ENCODE data around the gene MYCN.
"Not testable (repeated sequence)": the region's sequence is repeated elsewhere in the genome, so short reads cannot be mapped to it uniquely, and the experiment has no call there.

Gene MYCN

DNA sequence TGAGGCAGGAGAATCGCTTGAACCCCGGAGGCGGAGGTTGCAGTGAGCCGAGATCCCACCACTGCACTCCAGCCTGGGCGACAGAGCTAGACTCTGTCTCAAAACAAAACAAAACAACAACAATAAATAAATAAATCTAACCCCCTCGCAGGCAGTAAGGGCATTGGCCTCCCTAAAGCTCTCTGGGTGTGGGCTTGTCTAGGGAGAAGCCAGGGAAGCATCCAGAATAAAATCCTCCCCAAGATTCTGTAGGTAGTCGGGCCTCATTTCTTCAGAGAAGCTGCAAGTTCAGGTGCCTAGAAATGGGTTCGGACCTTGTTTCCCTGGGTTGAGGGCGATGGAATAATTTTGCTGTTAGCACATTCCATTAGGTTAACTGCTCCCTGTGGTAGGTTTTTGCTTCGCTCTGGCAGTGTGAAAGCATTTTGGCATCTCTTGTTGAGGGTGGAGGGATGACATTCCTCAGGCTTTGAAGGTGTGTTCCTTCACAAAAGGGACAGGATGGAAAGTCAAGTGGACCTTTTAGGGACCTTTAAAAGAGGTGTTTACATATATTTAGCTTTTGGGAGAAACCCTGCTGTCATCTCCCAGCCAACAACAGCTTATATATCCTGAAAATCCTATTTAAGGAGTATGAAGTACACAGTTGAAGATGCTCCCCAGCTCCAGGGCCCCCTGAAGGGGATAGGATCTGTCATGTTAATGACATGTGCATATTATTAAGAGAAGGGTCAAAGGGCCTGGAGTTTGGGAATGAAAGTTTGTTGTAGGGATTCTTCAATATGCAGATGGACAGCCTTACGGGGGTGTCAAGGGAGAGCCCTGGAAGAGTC is 17.7 kb downstream of the MYCN start:
- DNase-seq (ENCODE audit: low spot score): no peak

DNA sequence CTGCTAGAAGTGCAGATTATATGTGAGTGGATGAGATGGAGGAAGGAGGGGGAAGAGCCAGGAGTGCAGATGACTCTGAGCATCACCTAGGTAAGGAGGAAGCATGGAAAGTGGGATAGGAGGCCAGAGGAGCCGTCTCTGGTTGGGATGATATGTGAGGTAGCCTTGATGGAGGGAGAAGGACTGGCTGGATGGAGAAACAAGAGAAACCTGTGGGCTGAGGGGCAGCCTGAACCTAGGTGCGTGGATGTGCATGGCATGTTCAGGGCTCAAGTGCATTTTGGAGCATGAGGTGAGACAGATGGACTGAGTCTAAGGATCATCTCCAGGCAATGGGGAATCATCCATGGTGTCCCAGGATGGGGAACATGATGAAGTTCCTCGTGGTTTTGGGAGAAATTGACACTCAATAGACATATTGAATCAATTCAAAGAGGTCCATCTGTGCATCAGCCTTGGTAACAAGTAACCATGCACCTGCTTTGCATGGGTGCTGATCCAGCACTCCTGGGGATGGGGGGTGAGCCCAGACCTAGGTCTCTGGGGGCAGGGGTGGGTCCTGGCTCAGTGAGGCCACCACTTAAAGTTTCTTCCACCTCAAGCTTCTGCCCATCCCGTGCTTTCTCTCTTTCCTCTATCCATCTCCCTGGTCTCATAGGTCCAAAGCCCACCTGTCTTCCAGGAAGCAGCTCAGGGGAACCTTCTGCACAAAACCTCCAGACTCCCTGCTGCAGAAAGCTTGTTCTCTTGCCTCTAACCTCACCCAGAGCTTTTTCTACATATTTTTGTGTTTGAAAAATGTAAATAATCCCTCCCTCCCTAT is 19.2 kb downstream of the MYCN start:
- no peak for DNase-seq (ENCODE audit: low spot score)

DNA sequence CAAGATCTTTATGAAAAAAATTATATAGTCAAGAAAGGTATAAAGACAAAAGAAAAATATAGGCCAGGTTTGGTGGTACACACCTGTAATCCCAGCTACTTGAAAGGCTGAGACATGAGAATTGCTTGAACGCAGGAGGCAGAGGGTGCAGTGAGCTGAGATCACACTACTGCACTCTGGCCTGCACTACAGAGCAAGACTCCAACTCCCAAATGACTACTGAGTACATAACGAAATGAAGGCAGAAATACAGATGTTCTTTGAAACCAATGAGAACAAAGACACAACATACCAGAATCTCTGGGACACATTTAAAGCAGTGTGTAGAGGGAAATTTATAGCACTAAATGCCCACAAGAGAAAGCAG is 19.8 kb downstream of the MYCN start:
- not testable (repeated sequence) for DNase-seq (ENCODE audit: low spot score)

DNA sequence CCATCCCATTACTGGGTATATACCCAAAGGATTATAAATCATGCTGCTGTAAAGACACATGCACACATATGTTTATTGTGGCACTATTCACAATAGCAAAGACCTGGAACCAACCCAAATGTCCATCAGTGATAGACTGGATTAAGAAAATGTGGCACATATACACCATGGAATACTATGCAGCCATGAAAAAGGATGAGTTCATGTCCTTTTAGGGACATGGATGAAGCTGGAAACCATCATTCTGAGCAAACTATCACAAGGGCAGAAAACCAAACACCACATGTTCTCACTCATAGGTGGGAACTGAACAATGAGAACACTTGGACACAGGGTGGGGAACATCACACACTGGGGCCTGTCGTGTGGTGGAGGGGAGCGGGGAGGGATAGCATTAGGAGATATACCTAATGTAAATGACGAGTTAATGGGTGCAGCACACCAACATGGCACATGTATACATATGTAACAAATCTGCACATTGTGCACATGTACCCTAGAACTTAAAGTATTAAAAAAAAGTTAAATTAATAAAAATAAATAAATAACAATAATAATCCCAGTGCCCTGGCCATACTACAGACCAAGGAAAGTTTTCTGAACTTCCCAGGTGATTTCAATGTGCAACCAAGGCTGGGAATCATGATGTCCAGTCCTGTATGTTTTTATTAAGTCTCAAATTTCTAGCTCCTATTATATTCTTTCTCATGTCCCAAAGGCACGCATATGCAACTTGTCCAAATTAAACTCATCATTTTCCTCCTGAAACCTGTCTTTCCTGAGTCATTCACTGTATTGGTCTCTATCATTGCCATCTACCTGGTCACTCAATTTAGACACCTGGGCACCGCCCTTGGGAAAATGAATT is 23.0 kb downstream of the MYCN start:
- not testable (repeated sequence) for DNase-seq (ENCODE audit: low spot score)

DNA sequence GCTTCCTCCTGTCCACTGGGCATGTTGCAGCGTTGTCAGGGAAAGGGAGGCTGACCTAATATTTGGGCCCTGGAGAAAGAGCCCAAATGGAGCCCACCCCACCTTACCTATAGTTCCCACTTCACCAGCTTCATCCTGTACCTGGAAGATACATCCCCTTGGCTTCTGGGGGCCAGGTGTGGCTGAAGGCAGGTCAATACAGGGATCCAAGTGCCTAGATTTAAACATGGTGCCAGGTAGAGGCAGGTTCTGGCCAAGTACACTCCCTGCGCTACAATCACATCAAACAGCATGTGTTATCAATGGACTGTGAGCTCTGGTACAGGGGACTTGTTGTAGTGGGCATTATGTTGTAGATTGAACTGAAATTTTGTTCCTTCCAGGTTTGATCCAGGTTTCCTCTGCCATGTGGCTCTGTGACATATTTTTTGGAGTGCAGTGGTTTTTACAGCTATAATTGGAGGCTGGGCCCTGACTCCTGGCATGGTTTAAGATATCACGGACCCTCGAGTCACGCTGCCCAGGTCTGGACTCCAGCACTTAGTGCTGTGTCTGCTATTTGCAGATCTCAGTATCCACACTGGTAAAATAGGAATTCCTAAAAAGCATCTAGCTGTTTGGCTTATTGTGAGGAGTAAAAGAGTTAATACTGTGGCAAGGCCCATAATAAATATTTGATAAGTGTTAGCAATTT is 23.8 kb downstream of the MYCN start:
- DNase-seq (ENCODE audit: low spot score): no peak

DNA sequence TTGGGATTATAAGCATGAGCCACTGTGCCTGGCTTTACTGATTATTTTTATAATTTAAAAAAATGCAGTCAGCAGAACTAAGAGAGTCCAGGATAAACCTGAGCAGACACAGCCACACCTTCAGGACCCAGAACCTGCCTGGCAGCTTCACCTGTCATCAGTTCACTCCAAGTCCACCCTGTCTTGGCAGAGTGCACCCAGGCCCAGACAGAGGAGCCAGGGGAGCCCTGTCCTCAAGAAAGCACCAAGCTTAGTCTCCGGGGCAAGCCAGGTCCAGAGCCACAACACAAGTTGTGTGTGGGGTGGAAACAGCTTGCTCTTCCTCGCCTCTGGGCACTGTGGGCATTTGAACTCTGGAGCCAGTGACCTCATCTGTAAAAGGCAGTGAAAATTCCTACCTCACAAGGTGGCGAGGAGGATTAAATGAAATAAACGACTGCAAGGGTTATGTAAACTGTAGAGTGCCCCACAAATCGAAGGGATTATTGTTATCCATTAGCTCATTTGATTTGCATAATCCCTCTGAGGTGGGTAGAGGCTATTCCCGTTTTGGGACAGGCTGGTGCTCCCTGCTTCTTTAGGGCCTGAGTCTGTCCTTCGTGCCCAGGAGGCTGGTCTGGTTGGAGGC is 24.7 kb downstream of the MYCN start:
- no peak for DNase-seq (ENCODE audit: low spot score)

DNA sequence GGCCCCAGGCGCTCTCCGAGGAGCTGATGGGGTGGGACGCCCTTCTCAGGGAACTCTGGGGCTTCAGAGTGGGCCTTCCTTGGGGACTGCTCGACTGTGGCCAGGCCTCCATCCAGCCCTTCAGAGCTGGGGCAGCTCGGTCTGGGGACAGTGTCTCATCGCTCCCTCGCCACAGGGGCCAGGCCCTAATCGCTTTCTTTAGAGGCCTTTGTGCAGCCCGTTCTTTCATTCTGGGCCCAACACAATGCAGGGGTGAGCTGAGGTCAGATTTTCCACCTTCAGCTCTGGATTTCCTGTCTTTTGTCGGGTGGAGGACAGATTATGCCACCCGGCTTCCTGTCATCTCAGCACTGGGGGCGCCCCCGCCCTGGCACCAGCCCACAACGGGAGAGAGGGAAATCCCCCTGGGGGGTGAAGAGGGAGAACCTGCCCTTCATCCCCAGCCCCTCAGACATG is 25.2 kb downstream of the MYCN start:
- DNase-seq (ENCODE audit: low spot score): no peak

DNA sequence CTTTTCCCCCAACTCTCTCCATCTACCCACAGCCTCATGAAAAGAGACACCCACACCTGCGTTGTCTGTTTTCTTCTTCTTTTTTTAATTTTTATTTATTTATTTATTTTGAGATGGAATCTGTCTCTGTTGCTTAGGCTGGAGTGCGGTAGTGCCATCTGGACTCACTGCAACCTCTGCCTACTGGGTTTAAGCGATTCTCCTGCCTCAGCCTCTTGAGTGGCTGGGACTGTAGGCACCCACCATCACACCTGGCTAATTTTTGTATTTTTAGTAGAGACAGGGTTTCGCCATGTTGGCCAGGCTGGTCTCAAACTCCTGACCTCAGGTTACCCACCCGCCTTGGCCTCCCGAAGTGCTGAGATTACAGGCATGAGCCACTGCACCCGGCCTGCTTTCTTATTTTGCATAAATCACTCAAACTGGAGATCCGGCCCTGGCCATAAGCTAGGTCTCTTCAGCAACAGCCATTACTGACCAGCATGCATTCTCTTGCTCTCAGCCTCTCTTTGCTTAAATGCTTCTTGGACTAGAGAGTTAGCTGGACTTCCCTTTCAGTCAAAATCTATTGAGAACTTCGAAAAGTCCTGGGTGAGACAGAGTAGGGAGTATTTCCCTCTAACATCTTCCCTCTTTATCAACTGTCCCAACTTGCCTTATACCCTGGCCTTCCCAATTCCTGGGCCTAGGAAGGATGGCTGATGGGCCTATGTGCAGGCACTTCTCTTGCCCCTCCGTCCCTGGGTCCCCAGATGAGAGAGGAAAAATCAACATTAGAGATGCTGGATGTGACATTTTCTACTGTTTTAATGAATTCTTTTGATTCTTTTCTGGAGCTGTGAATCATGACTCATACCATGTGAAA is 27.3 kb downstream of the MYCN start:
- DNase-seq (ENCODE audit: low spot score): no peak

DNA sequence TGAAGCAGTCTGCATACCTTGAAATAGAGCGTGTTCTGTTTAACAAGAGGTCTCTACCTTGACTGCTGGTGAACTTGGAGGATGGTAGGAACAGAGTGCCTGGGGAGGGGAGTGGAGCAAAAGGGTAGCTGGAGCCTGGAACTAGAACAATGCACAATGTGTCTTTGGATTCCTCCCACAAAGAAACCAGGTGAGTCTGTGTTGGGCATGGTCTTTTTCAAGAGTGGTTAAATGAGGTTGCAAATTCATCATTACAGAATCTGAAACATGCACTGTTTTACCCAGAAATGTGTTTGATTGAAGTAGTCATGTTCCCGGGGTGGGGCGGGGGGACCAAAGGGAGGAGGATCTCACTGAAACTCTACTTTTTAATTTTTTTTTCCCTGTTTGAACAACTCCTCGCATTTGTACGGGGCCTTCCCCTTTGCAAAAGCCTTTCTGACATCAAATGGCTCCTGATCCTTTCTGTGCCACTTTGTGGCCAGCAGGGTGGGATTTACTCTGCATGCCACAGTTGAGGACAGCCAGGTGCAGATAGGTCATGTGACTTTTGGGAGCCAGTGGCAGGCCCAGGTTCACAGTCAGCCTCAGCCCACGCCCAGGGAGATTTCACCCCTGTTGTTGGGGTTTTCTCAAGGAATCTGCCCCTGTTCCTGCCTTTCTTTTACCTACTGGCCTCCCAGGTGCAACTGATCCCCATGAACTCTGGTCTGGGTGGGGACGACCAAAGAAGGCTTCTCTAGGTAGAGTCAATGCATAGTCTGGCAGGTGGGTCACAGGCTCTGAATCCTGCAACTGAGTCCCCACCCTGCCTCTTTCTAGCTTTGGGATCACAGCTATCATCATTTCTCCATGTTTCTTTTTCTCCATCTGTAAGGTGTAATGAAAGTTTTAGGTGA is 28.2 kb downstream of the MYCN start:
- no peak for DNase-seq (ENCODE audit: low spot score)

DNA sequence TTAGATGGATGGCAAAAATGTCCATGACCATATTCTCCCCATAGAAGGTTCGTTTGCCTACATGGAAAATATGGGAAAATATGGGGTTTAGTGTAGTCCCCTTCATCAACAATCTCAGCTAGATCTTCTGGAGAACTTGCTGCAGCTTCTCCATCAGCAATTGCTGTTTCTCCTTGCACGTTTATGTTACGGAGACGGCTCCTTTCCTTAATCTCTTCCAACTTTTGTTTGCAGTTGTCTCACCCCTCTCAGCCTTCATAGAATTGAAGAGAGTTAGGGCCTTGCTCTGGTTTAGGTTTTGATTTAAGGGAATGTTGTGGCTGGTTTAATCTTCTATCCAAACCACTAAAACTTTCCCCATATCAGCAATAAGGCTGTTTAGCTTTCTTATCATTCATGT is 28.9 kb downstream of the MYCN start:
- no peak for DNase-seq (ENCODE audit: low spot score)

DNA sequence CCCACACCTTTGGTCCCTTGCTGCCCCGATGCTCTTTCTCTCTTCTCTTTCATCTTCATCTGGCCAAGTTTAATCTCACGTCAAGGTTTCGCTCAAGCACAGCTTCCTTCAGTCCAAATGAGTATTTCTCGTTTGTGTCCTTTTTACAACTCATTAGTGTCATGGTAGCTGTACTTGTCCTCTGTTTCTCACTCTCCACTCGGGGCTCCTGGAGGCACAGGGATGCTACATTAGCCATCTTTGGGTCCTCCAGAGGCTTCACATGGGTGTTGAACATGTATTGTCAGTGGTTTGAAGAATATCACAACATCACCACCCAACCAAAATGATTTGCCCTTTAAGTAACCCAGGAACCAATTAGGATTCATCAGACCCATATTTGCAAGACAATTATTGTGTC is 30.4 kb downstream of the MYCN start:
- DNase-seq (ENCODE audit: low spot score): no peak

DNA sequence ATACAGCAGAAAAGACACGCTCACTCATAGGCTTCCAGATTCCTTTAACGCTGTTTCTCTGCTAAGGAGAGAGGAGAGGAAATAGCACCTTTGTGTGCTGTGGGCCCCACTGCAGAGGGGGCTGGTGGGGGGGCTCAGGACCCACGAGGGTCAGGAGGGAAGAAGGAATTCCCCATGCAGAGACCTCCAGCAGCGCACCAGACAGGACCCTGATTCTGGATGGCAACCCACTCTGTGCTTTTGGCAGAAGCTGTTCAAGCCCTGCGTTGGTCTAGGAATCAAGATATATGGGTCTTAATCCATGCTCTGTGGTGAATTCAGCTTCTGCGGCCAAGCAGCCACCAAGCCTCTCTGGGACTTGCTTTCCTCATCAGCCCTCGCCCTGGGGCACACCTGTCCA is 31.0 kb downstream of the MYCN start:
- no peak for DNase-seq (ENCODE audit: low spot score)

DNA sequence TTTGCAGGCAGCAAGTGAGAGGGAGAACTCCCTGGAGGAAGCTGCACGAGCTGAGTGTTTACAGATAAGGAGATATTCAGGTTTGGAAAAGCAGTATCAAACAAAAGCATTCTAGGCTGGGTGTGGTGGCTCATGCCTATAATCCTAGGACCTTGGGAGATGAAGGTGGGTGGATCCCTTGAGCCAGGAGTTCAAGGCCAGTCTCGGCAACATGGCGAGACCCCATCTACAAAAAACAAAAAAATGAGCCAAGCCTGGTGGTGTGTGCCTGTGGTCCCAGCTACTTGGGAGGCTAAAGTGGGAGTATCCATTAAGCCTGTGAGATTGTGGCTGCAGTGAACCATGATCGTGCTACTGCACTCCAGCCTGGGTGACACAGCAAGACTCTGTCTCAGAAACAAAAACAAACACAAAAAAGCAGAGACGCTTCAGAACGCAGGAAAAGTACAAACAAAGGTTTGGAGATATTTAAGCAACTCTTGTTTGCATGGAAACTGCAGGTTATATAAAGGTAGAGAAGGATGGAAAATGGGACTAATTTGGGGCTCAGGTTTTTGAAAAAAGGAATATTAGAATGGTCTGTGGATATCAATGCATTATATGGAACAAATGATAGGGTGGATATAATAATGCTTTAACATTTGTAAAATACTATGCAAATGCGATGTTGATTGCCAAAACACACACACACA is 31.6 kb downstream of the MYCN start:
- no peak for DNase-seq (ENCODE audit: low spot score)

DNA sequence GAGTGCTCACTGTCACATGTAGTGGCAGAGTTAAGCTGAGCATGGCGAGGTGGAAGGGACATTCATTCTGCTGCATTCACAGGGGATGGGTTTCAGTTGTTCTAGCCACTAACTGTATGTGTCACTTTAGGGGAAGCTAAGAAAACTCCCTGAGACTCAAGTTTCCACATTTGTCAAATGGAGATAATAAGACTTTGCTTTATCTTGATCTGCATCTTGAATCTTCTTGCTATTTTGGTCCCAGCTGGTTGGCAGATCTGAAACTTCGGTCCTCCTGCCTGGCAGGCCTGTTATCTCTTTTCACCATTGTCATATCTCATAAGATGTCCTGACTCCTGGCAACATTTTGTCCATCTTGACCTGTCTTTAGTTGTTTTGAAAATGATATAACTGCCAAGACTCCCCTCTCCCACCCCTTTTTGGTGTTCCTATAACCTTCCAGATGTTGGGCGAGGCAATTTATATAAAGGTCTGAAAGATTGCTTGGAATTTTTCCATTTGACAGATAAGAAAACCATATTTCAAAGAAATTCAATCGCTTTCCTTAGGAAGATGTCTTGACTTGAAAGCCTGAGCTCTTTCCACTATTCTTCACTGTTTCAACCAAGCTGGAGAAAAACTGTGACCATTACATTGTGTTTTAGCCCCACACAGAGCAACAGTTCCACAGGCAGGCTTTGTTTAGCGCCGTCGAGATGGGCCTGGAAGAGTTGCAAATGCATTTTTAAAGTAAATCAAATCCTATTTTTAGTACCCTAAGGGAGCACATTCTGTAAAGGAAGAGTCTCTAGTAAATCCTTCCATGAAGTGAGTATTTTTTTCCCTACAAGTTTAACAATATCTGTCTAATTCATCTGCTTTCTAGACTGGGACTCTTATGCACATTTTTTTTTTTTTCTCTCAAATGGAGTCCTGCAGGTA is 33.4 kb downstream of the MYCN start:
- DNase-seq (ENCODE audit: low spot score): no peak

DNA sequence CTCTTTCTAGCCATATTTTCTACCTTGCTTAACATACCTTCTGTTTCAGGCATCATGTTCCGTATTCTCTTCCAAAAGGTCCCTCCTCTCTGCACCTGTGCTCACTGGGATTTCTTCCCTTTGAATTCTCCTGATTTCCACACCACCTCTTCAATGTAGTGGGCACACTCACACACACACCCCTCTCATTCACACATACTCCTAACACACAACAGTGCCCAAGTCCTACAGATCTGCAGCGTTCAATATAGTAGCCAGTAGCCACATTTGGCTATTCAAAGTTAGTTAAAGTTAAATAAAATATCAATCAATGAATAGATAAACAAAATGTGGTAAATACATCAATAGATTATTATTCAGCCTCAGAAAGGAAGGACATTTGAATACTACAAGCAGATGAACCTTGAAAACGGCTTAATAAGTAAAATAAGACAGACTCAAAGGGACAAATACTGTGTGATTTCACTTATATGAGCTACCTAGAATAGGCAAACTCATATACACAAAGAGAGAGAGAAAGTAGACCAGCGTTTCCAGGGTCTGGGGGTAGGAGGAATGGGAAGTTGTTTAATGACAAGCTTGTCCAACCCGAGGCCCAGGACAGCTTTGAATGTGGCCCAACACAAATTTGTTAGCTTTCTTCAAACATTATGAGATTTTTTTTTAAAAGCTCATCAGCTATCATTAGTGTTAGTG is 34.4 kb downstream of the MYCN start:
- DNase-seq (ENCODE audit: low spot score): no peak

DNA sequence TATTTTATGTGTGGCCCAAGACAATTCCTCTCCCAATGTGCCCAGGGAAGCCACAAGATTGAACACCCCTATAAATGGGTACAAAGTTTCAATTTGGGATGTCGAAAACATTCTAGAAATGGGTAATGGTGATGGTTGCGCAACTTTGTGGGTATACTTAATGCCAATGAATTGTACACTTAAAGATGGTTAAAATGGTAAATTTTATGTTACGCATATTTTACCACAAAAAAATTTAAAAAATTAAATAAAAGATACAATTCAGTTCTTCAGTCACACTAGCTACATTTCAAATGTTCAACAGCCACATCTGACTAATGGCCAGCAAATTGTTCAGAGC is 34.9 kb downstream of the MYCN start:
- no peak for DNase-seq (ENCODE audit: low spot score)

DNA sequence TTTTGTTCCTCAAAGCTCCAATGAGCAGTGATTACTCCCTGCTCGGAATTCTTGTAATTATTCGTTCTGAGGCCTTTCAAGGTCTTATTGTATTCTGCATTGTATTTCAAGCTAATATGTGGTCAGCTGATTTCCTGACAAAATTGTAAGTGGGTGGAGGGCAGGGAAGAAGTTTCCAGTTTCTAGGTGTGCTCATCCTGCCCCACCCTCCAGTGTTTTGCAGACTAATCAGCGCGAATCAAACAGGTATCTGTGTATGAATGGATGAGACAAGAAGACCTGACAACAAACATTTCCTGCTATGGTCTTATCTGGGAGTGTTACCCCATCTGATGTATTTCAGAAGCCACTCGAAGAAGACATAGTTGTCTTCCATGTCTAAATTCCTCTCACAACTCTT is 35.3 kb downstream of the MYCN start:
- DNase-seq (ENCODE audit: low spot score): no peak
